Measurements from ENCODE around the gene HIGD1A. TPM values are rescaled to one million over a fixed set of nuclear protein-coding genes. Genes with fewer than 3 reads are reported as not detected.

HIGD1A gene
- total and polyA plus RNA-seq, 2 of the 8 experiments (the other 6 are each of a cell fraction or from before 2014, with no cell fraction given) = 67.3 to 95.4 TPM

DNA sequence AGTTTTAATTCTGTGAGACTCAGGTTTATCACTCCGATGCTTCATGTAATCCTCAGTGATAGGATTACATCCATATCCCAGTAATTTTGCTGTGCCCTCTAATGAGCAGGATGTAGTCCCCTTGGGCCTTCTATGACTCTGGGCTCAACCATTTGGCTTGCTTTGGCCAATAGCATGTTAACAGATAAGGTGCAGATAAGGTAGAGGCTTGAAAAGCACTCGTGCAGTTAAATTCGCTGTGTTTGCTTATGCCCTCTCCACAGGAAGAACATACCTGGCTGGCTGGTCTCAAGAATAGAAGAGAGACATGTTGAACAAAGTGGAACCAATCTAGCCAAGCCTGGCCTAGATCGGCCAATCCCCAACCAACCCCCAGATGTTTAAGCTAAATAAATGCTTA is 51.3 kb downstream of the HIGD1A start (continued):
- TF ChIP-seq, protein P1, sequence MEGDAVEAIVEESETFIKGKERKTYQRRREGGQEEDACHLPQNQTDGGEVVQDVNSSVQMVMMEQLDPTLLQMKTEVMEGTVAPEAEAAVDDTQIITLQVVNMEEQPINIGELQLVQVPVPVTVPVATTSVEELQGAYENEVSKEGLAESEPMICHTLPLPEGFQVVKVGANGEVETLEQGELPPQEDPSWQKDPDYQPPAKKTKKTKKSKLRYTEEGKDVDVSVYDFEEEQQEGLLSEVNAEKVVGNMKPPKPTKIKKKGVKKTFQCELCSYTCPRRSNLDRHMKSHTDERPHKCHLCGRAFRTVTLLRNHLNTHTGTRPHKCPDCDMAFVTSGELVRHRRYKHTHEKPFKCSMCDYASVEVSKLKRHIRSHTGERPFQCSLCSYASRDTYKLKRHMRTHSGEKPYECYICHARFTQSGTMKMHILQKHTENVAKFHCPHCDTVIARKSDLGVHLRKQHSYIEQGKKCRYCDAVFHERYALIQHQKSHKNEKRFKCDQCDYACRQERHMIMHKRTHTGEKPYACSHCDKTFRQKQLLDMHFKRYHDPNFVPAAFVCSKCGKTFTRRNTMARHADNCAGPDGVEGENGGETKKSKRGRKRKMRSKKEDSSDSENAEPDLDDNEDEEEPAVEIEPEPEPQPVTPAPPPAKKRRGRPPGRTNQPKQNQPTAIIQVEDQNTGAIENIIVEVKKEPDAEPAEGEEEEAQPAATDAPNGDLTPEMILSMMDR (IDR thresholded peaks at IDR 0.05; ENCODE audit: control extremely low read depth in 1 of 3, insufficient read depth in 1 of 3, low read depth in 1 of 3, low read length in 3 of 3) = no peak

All from H1 (cell line).